ENCODE data around the gene HLA-DPA1. TPM values are rescaled to one million over a fixed set of nuclear protein-coding genes. Genes with fewer than 3 reads are reported as not detected.

The HLA-DPA1 gene
- total RNA-seq, 4 donors from 2014 or later, result 38.2 to 354 (median 131) TPM

DNA sequence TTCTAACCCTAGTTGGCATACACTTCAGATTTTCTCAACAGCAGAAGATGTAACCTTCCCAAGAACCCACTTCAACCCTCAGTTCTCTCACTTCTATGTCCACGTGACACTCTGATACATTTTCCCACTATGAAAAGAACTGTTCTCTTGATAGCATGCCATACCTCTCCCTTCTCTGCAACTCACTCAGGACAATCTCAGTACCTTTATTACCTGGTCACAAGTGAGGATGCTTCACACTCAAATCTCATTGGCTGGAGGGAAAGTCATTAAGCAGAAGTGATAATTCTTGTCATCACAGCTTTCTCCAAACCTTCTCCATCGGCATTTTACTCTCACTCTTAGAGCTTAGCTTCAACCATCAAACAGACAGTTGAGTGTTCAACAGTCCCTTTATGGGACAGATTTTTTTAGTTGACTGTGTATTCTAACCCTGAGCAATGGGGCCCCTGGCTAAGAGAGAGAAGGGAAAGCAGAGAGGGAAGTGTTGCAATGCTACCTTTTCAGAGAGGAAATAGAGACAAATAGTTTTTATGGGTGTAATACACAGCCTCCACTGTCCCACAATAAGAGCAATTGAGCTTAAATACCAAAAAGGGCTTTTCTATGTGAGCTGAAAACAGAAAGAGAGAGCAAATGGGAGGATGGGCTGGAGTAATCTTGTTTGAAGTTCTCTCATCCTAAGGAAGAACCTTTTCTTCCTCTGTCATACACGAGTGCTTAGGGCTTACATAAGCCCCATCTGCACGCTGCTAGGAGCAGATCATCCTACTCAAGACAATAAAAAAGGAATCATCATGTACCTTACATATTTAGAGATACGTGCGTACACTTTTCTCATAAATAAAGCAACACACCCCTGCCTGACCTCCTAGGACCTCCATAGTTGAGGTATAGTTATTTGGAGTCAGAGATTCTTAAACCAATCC lies 16.0 kb downstream of the HLA-DPA1 start:
- TF ChIP-seq, protein P1, sequence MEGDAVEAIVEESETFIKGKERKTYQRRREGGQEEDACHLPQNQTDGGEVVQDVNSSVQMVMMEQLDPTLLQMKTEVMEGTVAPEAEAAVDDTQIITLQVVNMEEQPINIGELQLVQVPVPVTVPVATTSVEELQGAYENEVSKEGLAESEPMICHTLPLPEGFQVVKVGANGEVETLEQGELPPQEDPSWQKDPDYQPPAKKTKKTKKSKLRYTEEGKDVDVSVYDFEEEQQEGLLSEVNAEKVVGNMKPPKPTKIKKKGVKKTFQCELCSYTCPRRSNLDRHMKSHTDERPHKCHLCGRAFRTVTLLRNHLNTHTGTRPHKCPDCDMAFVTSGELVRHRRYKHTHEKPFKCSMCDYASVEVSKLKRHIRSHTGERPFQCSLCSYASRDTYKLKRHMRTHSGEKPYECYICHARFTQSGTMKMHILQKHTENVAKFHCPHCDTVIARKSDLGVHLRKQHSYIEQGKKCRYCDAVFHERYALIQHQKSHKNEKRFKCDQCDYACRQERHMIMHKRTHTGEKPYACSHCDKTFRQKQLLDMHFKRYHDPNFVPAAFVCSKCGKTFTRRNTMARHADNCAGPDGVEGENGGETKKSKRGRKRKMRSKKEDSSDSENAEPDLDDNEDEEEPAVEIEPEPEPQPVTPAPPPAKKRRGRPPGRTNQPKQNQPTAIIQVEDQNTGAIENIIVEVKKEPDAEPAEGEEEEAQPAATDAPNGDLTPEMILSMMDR (IDR thresholded peaks at IDR 0.05; ENCODE audit: low read depth), result no peak

DNA sequence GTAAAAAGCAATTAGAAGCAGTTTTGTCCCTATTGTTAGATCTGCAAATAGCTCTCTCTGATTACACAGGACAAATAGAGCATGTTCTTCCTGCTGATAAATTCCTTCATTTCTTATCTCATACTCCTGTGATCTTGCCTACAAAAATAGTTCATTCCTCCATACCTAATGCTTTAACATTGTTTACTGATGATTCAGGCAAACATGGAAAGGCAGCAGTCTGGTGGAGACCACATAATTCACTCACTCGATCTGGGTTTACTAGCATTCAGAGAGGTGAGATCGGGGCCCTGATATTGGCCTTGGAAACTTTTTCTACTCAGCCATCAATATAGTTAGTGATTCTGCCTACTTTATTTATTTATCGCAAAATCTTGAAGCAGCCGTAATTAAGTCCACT lies 20.2 kb downstream of the HLA-DPA1 start:
- TF ChIP-seq, protein P1 (IDR thresholded peaks at IDR 0.05; ENCODE audit: low read depth), result no peak

DNA sequence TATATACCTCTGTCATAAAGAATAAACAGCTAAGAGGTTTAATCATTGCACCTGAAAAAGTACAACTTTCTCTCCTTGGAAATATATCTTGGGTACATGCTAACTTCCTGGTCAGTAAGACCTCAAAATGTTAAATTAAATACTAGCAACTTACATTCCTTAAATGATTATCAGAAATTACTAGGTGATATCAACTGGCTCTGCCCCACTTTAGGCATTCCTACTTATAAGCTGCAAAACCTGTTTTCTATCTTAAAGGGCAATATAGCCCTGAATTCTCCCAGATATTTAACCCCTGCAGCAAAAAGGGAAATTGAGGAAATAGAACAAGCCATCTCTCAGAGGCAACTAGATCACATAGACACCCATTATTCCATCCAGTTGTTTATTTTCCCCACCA lies 20.8 kb downstream of the HLA-DPA1 start:
- TF ChIP-seq, protein P1 (IDR thresholded peaks at IDR 0.05; ENCODE audit: low read depth), result no peak

DNA sequence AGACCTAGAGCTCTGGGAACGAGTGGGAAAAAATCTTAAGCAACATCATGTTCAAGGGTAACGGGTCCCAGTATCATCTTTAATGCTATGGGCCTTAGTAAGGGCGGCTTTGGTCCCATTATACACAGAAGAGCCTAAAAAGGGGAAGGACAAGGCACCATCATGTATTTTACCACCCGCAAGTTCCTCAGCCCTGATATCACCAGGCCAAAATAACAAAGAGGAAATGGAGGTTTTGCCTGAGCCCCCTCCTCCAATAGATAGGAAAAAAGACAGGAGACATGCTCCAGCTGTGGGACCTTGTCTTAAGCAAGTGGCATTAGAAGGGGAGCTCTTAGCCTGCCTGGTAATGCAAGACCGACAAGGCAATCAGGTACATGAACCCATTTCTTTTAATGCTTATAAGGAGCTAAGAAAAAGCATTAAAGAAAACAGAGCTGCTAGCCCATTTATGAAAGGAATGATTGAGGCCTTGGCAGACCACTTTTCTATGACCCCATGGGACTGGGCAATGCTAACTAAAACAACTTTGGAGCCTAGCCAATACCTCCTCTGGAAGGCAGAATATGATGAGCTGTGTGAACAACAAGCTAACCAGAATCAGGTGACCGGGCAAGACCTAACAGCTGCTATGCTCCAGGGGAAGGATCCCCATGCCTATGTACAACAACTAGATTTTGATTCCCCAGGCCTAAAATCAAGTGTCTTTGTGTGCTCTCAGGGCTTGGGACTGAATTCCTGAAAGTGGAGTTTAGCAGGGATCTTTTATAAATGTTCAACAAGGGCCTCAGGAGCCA lies 23.2 kb downstream of the HLA-DPA1 start:
- TF ChIP-seq, protein P1 (IDR thresholded peaks at IDR 0.05; ENCODE audit: low read depth), result no peak

DNA sequence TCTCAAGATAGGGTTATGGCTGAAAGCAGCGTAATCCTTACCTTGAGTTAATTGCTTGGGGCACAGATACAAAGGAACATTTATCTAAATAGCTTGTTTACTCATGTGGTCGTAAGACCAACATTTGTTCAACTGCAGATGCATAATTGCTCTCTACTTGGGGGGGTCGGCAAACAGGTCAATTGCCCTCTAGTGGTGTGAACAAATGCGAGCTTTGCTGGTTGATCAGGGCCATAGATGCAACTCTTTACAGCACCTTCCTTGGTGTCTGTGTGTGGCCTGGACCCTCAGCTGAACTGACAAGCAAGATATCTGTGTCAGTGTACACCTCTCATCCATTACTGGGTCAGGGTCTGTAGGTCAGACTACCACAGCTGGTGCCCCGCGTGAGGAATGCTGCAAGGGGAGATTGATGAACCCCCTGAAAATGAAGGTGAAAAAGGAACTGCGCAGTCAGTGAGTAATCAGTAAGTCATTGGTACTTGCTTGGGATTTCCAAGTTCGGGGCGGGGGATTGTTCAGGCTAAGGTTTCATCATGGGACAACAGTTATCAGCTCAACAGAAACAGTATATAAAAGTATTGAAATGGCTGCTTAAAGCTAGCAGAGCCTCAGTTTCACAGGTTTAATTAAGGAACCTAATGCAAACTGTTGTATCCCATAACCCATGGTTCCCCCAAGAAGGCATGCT lies 24.0 kb downstream of the HLA-DPA1 start:
- TF ChIP-seq, protein P1 (IDR thresholded peaks at IDR 0.05; ENCODE audit: low read depth), result no peak

DNA sequence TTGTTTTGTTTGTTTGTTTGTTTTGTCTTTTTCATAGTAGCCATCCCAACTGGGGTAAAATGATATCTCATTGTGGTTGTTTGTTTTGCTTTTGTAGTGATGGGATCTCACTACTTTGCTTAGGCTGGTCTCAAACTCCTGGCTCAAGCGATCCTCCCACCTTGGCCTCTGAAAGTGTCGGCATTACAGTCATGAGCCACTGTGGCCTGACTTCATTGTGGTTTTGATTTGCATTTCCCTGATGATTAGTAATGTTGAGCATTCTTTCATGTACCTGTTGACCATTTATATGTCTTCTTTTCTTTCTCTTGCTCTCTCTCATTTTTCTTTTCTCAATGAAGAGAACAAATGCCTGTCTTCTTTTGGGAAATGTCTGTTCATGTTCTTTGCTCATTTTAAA lies 33.3 kb downstream of the HLA-DPA1 start:
- TF ChIP-seq, protein P1 (IDR thresholded peaks at IDR 0.05; ENCODE audit: low read depth), result no peak

All from subcutaneous adipose tissue (tissue), 4 donors.